GM18507 (cell line): ENCODE results near the gene PAK5.

Source experiments
- DNase-seq: peaks from one replicate; pipeline ENCODE4 v3.0.0; 2011; ENCODE audit warnings: low read depth; ENCODE audit not compliant: insufficient read length; ENCODE audit errors: extremely low spot score
- FAIRE-seq: peaks from 2 replicates; lab custom pipeline; 2011; peaks lifted over from hg19 to GRCh38; lab: Jason Lieb, UNC

PAK5 gene

DNA sequence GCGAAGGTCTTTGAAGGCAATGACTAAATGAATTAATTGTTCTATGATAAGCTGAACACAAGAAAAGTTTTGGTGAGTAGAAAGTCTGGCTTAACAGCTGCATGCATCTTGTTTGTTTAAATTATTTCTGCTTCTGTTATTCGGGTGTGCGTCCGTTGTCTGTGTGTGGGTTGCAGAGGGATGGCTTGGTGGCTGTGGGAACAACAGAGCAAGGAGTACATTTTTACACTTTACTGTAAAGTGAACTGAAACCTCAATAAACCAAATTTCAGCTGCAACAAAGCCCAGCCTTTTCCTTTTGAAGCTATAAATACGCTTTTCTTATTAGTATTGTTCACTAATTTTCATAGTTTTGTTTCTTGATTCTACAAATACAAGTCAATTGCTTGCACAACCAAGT, 328.0 kb downstream of the PAK5 start:
- no peak for FAIRE-seq
- DNase-seq, result no peak

DNA sequence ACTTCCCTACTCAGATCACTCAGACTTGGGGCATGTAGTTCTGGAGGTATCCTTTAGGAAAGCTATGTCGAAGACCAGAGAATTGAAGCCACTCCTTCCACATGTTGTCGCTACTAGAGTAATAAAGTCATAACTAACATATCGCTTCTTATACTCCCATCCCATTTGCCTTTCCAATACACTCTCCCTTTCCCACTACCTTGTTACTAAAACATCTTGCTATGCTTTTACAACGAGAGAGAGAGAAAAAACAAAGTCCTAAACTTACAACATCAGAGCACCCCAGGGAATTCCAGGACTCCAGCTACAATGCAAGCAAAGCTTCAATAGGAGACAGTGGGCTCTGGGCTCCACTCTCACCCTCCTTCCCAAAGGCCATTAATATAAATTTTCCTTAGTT, 329.6 kb downstream of the PAK5 start:
- no peak for FAIRE-seq
- no peak for DNase-seq

DNA sequence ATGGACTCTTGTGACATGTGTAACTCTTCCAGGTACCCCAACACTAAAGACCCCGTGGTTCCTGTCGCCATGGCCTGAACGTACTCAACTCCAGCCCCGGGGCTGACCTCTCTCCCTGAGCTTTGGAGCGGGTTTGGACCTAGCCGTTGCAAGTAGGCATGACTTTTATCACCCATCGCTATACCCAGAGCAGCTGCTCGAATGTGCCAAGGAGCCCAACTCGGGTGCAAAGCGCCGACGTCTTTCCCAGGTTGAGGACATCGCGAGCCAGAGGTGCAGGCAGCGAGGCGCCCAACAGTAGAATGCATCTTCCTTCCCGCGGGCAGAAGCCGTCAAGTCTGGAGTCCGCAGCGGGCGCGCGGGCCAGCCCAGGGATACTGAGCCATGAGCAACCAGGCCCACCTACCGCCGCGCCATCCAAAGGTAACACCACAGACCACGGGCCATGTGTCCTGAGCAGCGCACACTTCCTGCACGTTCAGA, 330.1 kb downstream of the PAK5 start:
- DNase-seq, result no peak
- no peak for FAIRE-seq

DNA sequence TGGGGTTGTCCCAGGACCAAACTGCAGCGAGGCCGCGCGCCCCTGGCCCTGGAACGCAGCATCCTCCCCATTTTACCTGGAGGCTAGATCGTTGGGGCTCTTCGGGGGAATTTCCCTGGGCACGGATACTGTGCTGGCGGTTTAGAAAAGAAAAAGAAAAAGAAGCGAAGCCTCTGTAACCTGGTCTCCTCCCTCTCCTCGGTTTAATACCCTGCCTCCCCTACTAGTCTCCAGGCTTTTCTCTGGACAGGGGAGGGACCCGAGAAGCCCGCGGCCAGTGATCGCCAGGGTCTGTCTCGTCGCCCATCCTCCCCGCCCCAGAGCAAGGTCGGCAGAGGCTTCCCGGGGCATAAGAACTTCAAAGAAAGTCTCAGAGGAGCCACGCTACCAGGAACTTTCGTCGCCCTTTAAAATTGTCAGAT, 330.6 kb downstream of the PAK5 start:
- no peak for FAIRE-seq

DNA sequence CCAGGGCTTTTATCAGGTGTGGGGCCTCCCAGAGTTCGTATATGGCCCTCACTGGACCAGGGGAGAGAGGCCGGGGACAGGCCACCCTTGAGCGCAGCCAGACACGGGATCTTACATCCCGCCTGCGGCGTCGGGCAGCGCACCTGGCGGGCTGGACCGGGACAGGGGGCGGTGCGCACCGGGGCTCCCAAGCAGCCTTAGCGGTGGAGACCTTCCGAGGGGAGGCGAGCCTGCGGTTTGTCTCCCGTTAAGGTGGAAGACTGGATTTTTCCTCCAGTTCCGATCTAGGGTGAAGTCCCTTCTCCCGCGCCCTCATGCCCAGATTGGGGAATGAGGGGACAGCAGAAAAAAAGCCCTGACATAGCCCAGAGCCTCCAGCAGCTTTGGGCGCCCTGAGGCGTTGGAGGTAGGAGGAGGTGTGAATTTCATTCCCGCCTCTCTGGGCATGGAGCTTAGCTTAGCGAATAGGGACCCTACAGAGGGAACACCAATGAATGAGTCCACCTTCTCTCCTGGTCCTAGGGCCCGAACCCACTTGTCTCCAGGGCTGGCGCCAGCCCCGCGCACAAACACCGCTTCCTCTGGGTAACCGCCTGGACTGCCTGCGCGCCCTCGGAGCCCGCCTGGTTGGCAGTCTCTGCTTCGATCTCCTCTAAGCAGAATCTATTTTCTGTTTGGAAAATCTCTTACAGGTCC, 331.2 kb downstream of the PAK5 start:
- FAIRE-seq (no peak), DNase-seq (no peak)

More for the DNA sequence above, 330.6 kb downstream of the PAK5 start:
- no peak for DNase-seq

DNA sequence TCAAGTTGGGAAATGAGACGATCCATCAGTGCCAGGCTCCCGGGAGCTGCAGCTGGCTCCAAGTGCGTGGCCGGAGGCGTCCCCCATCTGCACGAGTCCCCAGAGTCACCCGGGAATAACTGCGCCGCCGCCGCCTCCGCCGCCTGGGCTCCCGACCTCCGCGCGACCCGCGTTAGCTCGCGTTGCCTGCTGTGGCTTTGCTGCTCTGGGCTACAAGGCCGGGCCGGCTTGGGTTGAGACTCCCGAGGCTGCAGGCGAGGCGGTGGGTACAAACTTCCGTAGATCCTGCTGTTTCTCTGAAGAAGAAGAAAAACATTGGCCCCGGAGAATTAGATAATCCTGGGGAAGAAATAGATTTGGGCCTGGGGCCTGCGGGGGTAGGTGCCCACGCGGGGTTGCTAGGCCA, 331.9 kb downstream of the PAK5 start:
- DNase-seq (no peak), FAIRE-seq (no peak)

DNA sequence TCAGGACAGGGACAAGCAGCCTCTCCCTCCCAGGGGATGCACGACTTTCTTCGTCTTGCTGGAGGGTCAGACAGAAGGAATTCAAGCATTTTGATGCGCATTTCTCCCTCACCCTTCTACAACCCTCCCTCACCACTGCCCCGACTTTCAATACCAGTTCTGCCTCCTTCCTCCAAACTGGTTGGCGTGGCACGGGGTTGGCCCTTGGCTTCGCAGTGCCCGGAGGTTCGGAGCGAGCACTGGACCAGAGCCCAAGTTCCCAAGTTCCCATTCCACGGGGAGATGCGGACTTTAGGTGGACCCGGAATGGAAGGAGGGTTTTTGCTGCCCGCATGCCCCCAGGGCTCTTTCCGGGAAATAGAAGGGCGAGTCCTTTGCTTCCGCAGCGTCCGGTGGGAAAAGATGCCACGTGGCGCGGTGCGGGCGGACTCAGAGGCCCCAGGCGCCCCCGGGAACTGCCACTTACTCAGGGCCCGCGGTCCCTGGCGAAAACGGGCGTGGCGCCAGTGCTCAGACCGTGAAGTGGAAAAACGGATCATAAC, 332.5 kb downstream of the PAK5 start:
- DNase-seq (no peak), FAIRE-seq (no peak)

DNA sequence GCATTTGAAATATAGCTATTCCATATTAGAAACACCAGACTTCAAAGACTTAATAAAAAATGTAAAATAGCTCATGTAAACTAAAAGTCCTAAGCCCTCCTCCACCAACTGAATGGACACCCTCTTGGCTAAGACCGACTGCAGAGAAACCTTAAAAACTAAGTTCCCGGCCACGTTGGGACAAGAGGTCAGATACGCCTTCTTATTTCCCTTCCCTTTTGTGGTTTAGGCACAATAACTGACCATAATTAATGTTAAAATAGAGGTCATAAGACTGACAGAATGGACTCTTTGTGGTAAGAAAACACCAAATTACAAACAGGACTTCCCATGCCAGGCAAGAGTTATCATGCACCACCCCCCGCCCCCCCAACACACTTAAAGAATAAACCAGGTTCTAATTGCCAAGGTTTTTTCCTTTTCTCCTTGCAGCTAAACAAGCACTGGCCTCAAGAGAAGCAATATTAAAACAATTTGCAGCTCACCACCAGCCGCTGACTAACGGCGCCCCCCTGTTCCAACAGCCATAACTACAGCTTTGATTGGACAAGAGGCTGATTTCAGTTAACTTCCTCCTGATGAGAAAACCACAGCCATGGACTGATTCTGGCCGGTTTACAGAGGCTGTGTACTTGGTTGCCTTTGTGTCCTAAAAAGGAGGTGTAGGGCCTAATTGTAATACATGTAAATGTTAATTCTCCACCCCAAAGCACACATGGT, 335.2 kb downstream of the PAK5 start:
- no peak for DNase-seq
- FAIRE-seq, result peak; percentile 26

DNA sequence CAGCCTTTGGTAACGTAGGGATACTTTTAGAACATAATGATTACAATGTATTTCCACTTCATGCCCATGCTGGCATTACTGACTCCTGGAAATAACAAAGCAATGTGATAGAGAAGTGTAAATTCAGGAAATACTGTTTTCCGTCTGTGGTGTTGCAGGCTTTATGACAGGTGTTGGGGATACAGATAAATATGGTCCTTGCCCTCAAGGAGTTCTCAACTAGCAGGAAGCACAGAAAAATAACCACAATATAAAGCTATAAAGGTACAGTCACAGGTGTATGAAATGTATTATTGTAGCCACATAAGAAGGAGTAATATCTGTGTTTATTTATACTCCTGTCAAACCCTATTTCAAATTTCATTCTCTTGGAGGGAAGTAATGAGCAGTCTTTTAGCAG, 337.4 kb downstream of the PAK5 start:
- FAIRE-seq (no peak), DNase-seq (no peak)

DNA sequence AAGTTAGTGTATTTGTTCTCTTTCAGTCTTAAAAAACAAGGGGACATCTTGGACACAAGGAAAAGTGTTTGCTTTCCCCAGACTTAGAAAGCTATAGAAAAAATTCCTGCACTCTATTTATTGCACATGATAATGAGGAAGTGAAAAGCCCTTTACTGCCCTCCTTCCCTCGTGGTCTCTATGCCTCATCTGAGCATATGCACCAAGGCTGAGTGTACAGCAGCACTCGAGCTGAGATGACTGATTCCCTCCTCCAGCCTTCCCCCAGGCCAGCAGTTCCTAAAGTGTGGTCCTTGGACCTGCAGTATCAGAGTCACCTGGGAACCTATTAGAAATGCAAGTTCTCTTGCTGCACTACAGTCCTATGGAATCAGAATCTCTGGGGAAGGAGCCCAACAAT, 338.8 kb downstream of the PAK5 start:
- DNase-seq (no peak), FAIRE-seq (no peak)

DNA sequence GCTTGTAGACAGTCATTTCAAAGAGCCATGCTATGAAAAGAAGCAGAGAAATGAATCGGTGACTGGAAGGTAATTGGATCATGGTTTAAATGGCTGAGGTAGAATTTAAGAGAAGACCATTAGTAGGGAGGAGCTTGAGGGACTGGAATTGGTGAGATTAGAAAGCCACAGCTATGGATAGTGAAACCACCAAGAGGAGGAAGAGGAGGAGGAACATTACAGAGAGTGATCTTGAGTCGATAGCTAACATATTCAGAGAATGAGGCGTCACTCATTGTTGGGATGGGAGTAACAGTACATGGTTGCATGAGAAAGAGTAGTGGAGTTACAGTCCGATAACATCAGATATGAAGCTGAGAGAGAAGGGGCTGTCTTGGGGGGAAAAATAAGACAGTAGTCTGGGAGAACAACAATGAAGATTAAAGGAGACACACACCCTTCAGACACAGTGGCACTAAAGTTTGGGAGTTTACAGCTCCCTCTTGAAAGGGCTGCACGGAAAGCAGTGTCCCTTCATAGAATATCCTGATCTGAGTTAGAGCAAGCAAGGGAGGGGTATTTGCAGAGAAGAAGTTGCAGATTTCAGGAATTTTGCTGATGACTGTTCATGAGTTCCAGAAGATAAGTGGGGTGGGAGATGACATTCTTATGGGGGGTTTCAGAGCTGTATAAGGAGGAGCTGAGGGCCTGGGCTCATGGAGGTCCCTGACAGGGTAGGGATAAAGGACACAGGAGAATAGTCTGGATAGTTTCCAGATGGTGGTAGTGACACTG, 339.6 kb downstream of the PAK5 start:
- DNase-seq, result no peak

DNA sequence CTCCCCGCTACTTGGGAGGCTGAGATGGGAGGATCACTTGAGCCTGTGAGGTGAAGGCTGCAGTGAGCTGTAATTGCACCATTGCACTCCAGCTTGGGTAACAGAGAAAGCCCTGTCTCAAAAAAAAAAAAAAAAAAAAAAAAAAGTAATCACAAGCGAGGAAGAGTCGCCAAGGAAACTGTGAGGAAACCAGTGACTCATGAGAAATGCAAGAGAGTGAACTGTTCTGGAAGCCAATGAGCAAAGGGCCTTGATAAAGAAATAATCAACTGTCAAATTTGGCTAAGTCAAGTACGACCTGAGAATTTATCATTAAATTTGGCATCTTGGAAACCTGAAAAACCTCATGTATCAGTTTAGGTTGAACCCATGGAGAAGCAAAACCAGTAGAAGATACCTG, 340.6 kb downstream of the PAK5 start:
- no peak for FAIRE-seq
- no peak for DNase-seq

More for the DNA sequence above, 339.6 kb downstream of the PAK5 start:
- FAIRE-seq, result no peak

DNA sequence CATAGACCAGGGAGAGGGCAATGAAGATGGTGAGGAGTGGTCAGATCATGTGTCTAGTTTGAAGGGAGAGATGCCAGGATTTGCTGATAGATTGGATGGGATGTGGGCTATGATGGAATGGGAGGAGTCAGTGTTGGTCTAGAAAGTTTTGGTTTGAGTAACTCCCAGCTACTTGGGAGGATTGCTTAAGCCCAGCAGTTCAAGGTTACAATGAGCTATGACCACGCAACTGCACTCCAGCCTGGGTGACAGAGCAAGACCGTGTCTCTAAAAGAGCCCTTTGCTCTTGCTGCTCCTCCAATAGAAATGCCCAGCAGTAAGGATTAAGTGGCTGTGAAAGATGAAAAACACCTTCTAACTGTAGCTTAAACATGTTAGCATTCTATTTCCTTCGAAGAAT, 342.7 kb downstream of the PAK5 start:
- FAIRE-seq (no peak), DNase-seq (no peak)

DNA sequence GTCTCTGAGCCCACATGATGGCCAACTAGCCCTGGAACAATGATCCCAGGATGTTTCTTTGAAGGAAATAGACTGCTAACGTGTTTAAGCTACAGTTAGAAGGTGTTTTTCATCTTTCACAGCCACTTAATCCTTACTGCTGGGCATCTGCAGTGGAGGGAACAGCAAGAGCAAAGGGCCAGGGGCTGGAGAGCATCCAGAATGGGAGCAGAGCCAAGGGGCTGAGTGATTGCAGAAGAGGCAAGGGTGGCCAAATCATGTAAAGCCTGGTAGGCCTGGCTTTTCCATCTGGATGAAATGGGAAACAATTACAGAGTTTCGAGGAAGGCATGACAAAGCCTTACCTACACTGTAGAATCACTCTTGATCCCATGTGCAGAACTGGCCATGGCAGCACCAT, 343.2 kb downstream of the PAK5 start:
- no peak for FAIRE-seq
- no peak for DNase-seq

DNA sequence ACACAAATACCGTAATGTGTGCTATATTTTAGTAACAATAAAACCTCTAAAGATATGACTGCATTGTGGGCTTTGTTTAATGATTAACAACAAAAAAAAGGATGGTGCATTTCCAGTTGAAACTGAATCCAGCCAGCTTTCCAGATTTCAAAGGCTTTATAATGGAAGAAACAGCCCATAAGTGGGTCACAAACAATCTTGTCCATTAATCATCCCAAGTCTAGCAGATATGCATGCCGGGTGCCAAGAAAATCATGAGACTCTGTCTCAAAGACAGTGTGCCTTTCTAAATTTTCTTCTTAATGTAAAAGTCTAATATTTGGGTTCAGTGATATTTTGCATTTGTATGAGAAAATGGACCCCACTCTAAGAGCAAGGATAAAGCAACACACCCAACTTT, 345.1 kb downstream of the PAK5 start:
- DNase-seq (no peak), FAIRE-seq (no peak)

DNA sequence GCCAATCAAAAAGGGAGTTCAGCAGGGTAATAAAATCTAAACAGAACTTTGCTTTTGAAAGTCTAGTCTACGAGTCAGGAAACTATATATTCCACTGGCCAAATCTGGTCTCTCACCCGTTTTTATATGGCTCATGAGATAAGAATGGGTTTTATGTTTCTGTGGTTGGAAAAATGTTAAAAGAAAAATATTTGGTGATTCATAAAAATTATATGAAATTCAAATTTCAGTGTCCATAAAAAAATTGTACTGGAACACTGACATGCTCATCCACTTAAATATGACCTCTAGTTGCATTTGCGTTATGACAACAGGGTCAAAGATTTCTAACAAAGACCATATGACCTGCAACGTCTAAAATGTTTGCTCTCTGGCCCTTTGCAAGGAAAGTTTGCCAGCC, 346.8 kb downstream of the PAK5 start:
- FAIRE-seq (no peak), DNase-seq (no peak)

DNA sequence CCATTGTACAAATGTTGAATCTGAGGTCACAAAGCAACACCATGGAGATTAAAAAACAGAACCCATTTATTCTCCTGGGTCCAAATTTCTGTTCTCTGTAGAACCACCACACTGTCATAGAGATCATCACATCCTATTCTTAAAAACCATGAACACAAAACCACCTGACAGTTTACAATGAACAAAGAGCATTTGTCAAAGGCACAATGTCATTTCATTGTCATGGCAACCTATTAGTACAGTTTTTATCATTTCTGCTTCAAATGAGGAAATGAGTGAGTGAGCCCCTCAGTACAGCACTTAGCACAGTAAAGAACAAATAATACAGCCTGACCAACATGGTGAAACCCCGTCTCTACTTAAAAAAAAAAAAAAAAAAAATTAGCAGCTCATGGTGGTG, 347.6 kb downstream of the PAK5 start:
- FAIRE-seq (no peak), DNase-seq (no peak)

DNA sequence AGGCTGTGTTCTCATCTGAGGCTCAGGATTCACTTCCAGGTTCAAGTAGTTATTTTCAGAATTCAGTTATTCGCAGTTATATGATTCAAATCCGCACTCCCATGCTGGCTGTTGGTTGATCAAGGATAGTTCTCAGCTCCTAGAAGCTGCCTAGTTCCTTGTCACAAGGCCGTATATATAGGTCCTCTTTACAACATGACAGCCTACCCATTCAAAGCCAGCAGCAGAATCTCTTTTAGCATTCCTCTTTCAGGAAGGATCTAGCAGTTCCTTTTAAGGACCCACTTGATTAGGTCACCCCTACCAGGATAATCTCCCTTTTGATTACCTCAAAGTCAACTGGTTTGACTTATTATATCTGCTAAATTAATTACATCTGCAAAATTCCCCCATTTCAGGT, 348.2 kb downstream of the PAK5 start:
- FAIRE-seq (no peak), DNase-seq (no peak)

DNA sequence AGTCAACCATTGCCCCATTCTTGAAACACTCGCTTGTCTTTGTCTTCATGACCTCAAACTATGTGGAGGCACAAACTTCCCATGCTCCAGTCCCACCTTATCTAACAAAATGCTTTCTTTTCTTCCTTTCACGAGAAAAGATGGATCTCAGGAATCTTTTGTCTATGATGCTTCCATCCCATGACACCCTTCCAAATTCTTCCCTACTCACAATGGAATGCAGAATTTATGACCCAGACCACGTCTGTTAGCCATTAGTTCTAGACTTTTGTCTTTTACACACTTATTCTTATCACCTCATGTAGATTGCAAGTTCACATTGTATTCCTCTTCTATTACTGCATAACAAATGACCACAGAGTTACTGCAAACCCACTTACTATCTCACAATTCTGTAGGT, 348.7 kb downstream of the PAK5 start:
- DNase-seq (no peak), FAIRE-seq (no peak)

DNA sequence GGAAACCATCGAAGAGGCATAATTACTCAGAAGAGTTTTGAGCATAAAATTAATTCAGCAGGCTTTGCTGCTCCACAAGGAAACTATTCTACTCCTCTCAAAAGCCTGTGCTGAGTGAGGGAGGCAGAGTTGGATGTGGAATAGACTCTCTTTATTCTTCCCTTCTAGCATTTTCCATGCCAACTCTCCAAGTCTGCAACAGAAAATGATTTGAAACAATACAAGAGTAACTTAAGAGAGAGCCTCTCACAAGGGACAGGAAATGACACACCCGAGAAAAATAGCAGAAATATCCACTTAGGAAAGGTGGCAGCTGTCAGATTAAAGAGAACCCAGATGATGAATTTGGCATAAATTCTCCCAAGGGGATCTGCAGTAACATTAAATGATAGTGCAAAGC, 350.8 kb downstream of the PAK5 start:
- DNase-seq (no peak), FAIRE-seq (no peak)
